SU-DHL-6 (cell line): Measurements from ENCODE around the gene SLC13A1.

Experiments
- H2AFZ ChIP-seq: fragments of 200-600 bp; sonication (generic); 2 replicates; pipeline ENCODE4 v1.6.1; 2014; ENCODE audit warnings: low read depth, mild to moderate bottlenecking, moderate library complexity, mixed read lengths, antibody characterized with exemption, low read length; ENCODE audit not compliant: severe bottlenecking
- H3F3A ChIP-seq: fragments of 200-600 bp; shearing (Covaris generic); 2 replicates; pipeline ENCODE4 v1.6.0; 2016; ENCODE audit warnings: antibody characterized with exemption, mild to moderate bottlenecking; ENCODE audit not compliant: insufficient read depth
- H3K27ac ChIP-seq: fragments of 200-600 bp; sonication (generic); 2 replicates; pipeline ENCODE4 v1.5.1; 2016; ENCODE audit warnings: low read depth, mild to moderate bottlenecking, low read length, moderate library complexity, mixed read lengths
- H3K27me3 ChIP-seq: fragments of 200-600 bp; sonication (generic), shearing (Covaris generic); 2 replicates; pipeline ENCODE4 v1.6.0; 2014; ENCODE audit warnings: mild to moderate bottlenecking, low read length
- H3K36me3 ChIP-seq: fragments of 200-600 bp; sonication (generic); 2 replicates; pipeline ENCODE4 v1.6.1; 2014; ENCODE audit warnings: mild to moderate bottlenecking, low read length, mixed read lengths
- H3K4me2 ChIP-seq: fragments of 300-600, 200-600 bp; shearing (Covaris generic), sonication (generic); 2 replicates; pipeline ENCODE4 v1.6.0; 2014; ENCODE audit warnings: low read length, low read depth, mild to moderate bottlenecking; ENCODE audit not compliant: poor library complexity, severe bottlenecking
- H3K4me3 ChIP-seq: fragments of 200-600 bp; sonication (generic); 2 replicates; pipeline ENCODE4 v1.5.1; 2014; ENCODE audit warnings: antibody characterized with exemption, low read length, mild to moderate bottlenecking, mixed read lengths; ENCODE audit not compliant: insufficient read depth, poor library complexity, severe bottlenecking
- H3K79me2 ChIP-seq: fragments of 200-600 bp; sonication (generic); 2 replicates; pipeline ENCODE4 v1.6.1; 2014; ENCODE audit warnings: mild to moderate bottlenecking, low read length, moderate library complexity; ENCODE audit not compliant: insufficient read depth
- H3K9ac ChIP-seq: fragments of 200-600 bp; sonication (generic); 2 replicates; pipeline ENCODE4 v1.7.0; 2014; ENCODE audit warnings: mild to moderate bottlenecking, low read length
- H3K9me2 ChIP-seq: fragments of 200-600 bp; sonication (generic); replicated peaks from 2 replicates; pipeline ENCODE4 v1.6.1; 2014; ENCODE audit warnings: low read length; ENCODE audit not compliant: insufficient read depth
- H3K9me3 ChIP-seq: fragments of 200-600 bp; sonication (generic); 2 replicates; pipeline ENCODE4 v1.6.1; 2014; ENCODE audit warnings: low read length, mixed read lengths; ENCODE audit not compliant: insufficient read depth
- H4K20me1 ChIP-seq: fragments of 200-600 bp; sonication (generic); 2 replicates; pipeline ENCODE4 v1.6.1; 2014; ENCODE audit warnings: low read depth, mild to moderate bottlenecking, antibody characterized with exemption, low read length, moderate library complexity, mixed read lengths
- EZH2phosphoT487 ChIP-seq: fragments of 200-600 bp; sonication (generic), shearing (Covaris generic); conservative IDR thresholded peaks from 2 replicates; pipeline ENCODE4 v1.6.1; 2018; ENCODE audit warnings: mild to moderate bottlenecking, antibody characterized with exemption, low read length, moderate library complexity, mixed read lengths
- TF ChIP-seq, protein P1 (sequence below): fragments of 200-600 bp; sonication (generic); IDR thresholded peaks from one replicate; pipeline ENCODE4 v1.5.1; 2017; ENCODE audit warnings: antibody characterized with exemption, mild to moderate bottlenecking, low read length, moderate library complexity; ENCODE audit not compliant: insufficient read depth, poor library complexity, severe bottlenecking

Gene SLC13A1

DNA sequence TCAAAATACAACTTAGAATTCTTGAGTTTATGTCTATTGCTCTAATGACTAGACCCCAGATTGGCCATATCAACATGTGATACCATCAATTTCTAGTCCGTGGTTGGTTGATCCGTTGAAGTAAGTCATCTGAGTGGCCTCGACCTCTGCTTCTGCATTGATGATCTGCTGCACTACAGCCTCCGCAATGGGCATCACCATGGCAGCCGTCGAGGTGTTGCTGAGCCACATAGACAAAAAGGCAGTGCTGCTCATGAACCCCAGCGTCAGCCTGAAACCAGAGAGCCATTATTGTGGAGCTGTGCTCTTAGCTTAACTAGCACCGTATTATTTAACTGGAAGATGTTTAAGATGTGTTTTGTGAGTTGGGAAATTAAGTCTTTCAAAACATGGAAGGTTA lies 30.7 kb downstream of the SLC13A1 start:
- Histone ChIP-seq H3K9me2 (no peaks in the 10 kb centered on the region), H3K36me3 (no peaks in the 10 kb centered on the region), H2AFZ (no peak overlapping the region), H3K9me3 (no peaks in the 10 kb centered on the region), H3K79me2 (no peaks in the 10 kb centered on the region), H3K9ac (no peak overlapping the region), H3K27ac (no peak overlapping the region), H3K4me3 (no peak overlapping the region), H4K20me1 (no peaks in the 10 kb centered on the region), H3K27me3 (no peaks in the 10 kb centered on the region), H3K4me2 (no peak overlapping the region), H3F3A (no peaks in the 10 kb centered on the region)
- TF ChIP-seq EZH2phosphoT487, result no peak
- TF ChIP-seq, protein P1, sequence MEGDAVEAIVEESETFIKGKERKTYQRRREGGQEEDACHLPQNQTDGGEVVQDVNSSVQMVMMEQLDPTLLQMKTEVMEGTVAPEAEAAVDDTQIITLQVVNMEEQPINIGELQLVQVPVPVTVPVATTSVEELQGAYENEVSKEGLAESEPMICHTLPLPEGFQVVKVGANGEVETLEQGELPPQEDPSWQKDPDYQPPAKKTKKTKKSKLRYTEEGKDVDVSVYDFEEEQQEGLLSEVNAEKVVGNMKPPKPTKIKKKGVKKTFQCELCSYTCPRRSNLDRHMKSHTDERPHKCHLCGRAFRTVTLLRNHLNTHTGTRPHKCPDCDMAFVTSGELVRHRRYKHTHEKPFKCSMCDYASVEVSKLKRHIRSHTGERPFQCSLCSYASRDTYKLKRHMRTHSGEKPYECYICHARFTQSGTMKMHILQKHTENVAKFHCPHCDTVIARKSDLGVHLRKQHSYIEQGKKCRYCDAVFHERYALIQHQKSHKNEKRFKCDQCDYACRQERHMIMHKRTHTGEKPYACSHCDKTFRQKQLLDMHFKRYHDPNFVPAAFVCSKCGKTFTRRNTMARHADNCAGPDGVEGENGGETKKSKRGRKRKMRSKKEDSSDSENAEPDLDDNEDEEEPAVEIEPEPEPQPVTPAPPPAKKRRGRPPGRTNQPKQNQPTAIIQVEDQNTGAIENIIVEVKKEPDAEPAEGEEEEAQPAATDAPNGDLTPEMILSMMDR, result no peak

DNA sequence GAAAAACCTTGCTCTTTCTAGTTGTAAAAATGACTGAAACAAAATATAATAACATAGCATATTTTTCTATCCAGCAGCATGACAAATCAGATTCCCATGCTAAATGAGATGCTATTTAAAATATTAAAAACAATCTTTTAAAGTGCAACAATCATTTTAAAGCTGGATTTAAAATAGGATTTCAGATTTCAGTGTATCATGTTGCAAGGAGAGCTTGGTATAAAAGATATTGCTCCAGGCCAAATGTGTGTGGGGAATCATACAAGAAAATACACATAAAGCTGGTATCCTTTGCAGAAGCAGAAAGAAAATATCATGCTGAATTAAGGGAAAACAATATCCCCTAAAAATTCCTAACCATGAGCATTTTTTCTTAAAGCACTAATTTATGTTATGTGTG lies 42.2 kb downstream of the SLC13A1 start:
- Histone ChIP-seq H4K20me1 (no peaks in the 10 kb centered on the region), H2AFZ (no peak overlapping the region), H3K79me2 (no peaks in the 10 kb centered on the region), H3K9ac (no peak overlapping the region), H3K4me3 (no peak overlapping the region), H3K27me3 (no peaks in the 10 kb centered on the region; the same call in 1 of the 2 replicates), H3K9me3 (no peaks in the 10 kb centered on the region), H3K27ac (no peak overlapping the region), H3K36me3 (no peaks in the 10 kb centered on the region), H3K4me2 (no peak overlapping the region), H3K9me2 (no peaks in the 10 kb centered on the region), H3F3A (no peaks in the 10 kb centered on the region)
- TF ChIP-seq, protein P1, result no peak
- no peak for TF ChIP-seq EZH2phosphoT487

DNA sequence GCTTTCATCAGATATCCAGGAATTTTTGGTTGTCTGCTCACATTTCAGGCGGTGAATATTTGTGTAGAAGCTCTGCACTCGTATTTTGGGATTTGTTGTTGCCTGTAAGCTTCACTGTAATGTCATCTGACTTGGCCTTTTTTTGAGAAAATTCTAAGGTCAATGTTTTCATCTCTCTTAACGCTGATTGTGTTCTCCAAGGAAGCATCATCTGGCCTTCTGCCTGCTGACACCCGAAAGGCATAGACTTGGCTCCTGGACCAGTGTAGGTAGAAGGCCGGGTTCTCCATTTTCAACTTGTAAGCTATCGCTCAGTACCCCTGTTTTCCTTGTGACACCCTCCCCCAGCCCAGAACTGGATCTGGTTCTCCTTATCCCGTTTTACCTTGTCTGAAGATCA lies 44.2 kb downstream of the SLC13A1 start:
- Histone ChIP-seq H3K36me3 (no peaks in the 10 kb centered on the region), H3K4me3 (no peak overlapping the region), H2AFZ (no peak overlapping the region), H3K4me2 (no peak overlapping the region), H3K79me2 (no peaks in the 10 kb centered on the region), H3K9ac (no peak overlapping the region), H3K27me3 (no peaks in the 10 kb centered on the region; the same call in 1 of the 2 replicates), H4K20me1 (no peaks in the 10 kb centered on the region), H3K9me2 (no peaks in the 10 kb centered on the region), H3F3A (no peaks in the 10 kb centered on the region), H3K27ac (no peak overlapping the region), H3K9me3 (no peaks in the 10 kb centered on the region)
- no peak for TF ChIP-seq EZH2phosphoT487
- TF ChIP-seq, protein P1, result no peak
